GM12878 (cell line): ENCODE results near the gene RALGDS. TPM values are rescaled to one million over a fixed set of nuclear protein-coding genes. Genes with fewer than 3 reads are reported as not detected.

ENCODE experiments used
- BCLAF1 ChIP-seq: fragments of 450-650 bp; IDR thresholded peaks from 2 replicates; pipeline ENCODE4 v1.6.1; 2017; ENCODE audit warnings: antibody characterized with exemption, mild to moderate bottlenecking, moderate library complexity
- CEBPZ ChIP-seq: fragments of 150-350 bp; IDR thresholded peaks from 2 replicates; pipeline ENCODE4 v1.6.1; 2016; ENCODE audit warnings: low read depth, low read length
- CHD1 ChIP-seq: IDR thresholded peaks from 2 replicates; pipeline ENCODE4 v1.6.1; 2012; ENCODE audit warnings: low read depth, low read length, improper control_type of control experiment
- CHD2 ChIP-seq: IDR thresholded peaks from 2 replicates; pipeline ENCODE4 v1.6.1; 2011; ENCODE audit warnings: low read depth, low read length, improper control_type of control experiment, borderline replicate concordance
- E2F4 ChIP-seq: IDR thresholded peaks from 2 replicates; pipeline ENCODE4 v1.6.1; 2012; ENCODE audit warnings: low read depth, low read length, improper control_type of control experiment
- E2F8 ChIP-seq: fragments of 450-650 bp; IDR thresholded peaks from 2 replicates; pipeline ENCODE4 v1.6.1; 2018; ENCODE audit warnings: mild to moderate bottlenecking, low read depth, moderate library complexity; ENCODE audit not compliant: partially characterized antibody
- JUND ChIP-seq: IDR thresholded peaks from 2 replicates; pipeline ENCODE4 v1.6.1; 2012; ENCODE audit warnings: low read depth, mild to moderate bottlenecking, low read length, improper control_type of control experiment, moderate library complexity
- MXI1 ChIP-seq: fragments of 150-350 bp; IDR thresholded peaks from 2 replicates; pipeline ENCODE4 v1.6.1; 2011; ENCODE audit warnings: low read depth, mild to moderate bottlenecking, inconsistent platforms, low read length, improper control_type of control experiment
- NFXL1 ChIP-seq: fragments of 450-650 bp; IDR thresholded peaks from 2 replicates; pipeline ENCODE4 v1.6.1; 2017; ENCODE audit warnings: antibody characterized with exemption, mild to moderate bottlenecking, borderline replicate concordance
- NR2C1 ChIP-seq: fragments of 450-650 bp; IDR thresholded peaks from 2 replicates; pipeline ENCODE4 v1.6.1; 2017; ENCODE audit warnings: antibody characterized with exemption, mild to moderate bottlenecking, moderate library complexity
- NR2C2 ChIP-seq: IDR thresholded peaks from 2 replicates; pipeline ENCODE4 v1.6.1; 2011; ENCODE audit warnings: borderline replicate concordance, low read depth; ENCODE audit not compliant: control insufficient read depth, insufficient read length
- PAX8 ChIP-seq: fragments of 450-650 bp; IDR thresholded peaks from 2 replicates; pipeline ENCODE4 v1.6.1; 2017; ENCODE audit warnings: mild to moderate bottlenecking, moderate library complexity
- POLR2AphosphoS5 ChIP-seq: IDR thresholded peaks from 2 replicates; pipeline ENCODE4 v1.6.1; 2011; ENCODE audit warnings: mild to moderate bottlenecking, low read length, inconsistent platforms
- SIN3A ChIP-seq: IDR thresholded peaks from 2 replicates; pipeline ENCODE4 v1.6.1; 2012; ENCODE audit warnings: low read depth, low read length, improper control_type of control experiment
- SMAD1 ChIP-seq: fragments of 450-650 bp; IDR thresholded peaks from 2 replicates; pipeline ENCODE4 v1.6.1; 2018; ENCODE audit warnings: mild to moderate bottlenecking, low read depth; ENCODE audit not compliant: partially characterized antibody
- SMAD5 ChIP-seq: IDR thresholded peaks from 2 replicates; pipeline ENCODE4 v1.6.1; 2016; ENCODE audit warnings: antibody characterized with exemption, low read depth
- SREBF1 ChIP-seq: IDR thresholded peaks from 2 replicates; pipeline ENCODE4 v1.6.1; 2012; ENCODE audit warnings: mild to moderate bottlenecking, low read length
- SUZ12 ChIP-seq: fragments of 200-600 bp; sonication (generic); IDR thresholded peaks from one replicate; pipeline ENCODE4 v1.6.1; 2018; ENCODE audit warnings: antibody characterized with exemption, mild to moderate bottlenecking; ENCODE audit not compliant: unreplicated experiment
- TARDBP ChIP-seq: IDR thresholded peaks from 2 replicates; pipeline ENCODE4 v1.6.1; 2016; ENCODE audit warnings: borderline replicate concordance
- YY1 ChIP-seq: IDR thresholded peaks from 2 replicates; pipeline ENCODE4 v1.6.1; 2011; ENCODE audit warnings: low read depth, mild to moderate bottlenecking, low read length
- ZNF217 ChIP-seq: fragments of 450-650 bp; IDR thresholded peaks from 2 replicates; pipeline ENCODE4 v1.6.1; 2017; ENCODE audit warnings: antibody characterized with exemption, mild to moderate bottlenecking
- polyA plus RNA-seq, 11 experiments: library from polyadenylated mRNA; depleted of rRNA in 4 of 11; unstranded in 6 of 11; stranded (reverse) in 5 of 11; fragments of >200 nt; fragmentation: Nextera tagmentation in 4 of 11; fragmentation: Illumina TruSeq in 1 of 11; extraction: Ambion mirVana in 4 of 11; extraction: Trizol in 1 of 11; gene quantifications; 1 replicate in 1 of 11; 2 replicates in 10 of 11; pipeline versions ENCODE4 v1.2.1 to v1.2.3, GENCODE V29; 2011 to 2016; ENCODE audit warnings: inconsistent platforms in 2 of 11, missing spikeins in 2 of 11, low read depth in 1 of 11
- total RNA-seq, 4 experiments: library from RNA; depleted of rRNA in 3 of 4; stranded (reverse); fragments of >200 nt in 3 of 4; fragmentation: Illumina TruSeq in 1 of 4; extraction: Trizol in 1 of 4; gene quantifications; 2 replicates each; pipeline versions ENCODE4 v1.2.1 to v1.2.3, GENCODE V29; 2013 to 2021

RALGDS gene
- total and polyA plus RNA-seq, 10 of the 15 experiments (the other 5 are each of a cell fraction or from before 2014, with no cell fraction given): 1.3 to 48.6 (median 21.2) TPM

- TF ChIP-seq MXI1: peak; percentile 55; the same call in 1 of the 2 replicates
- TF ChIP-seq NFXL1: no peak
- TF ChIP-seq NR2C1: no peak
- TF ChIP-seq SMAD1: peak; percentile 29
- TF ChIP-seq E2F8: no peak
- TF ChIP-seq SMAD5: no peak
- no peak for TF ChIP-seq CHD1
- no peak for TF ChIP-seq YY1
- TF ChIP-seq SIN3A: no peak
- TF ChIP-seq E2F4: no peak
- TF ChIP-seq POLR2AphosphoS5: peak; percentile 46; the same call in 1 of the 2 replicates
- no peak for TF ChIP-seq PAX8
- TF ChIP-seq TARDBP: no peak
- no peak for TF ChIP-seq NR2C2
- no peak for TF ChIP-seq SREBF1
- no peak for TF ChIP-seq BCLAF1
- no peak for TF ChIP-seq CEBPZ
- TF ChIP-seq JUND: no peak
- no peak for TF ChIP-seq CHD2
- no peak for TF ChIP-seq ZNF217
- no peak for TF ChIP-seq SUZ12
Measured at GRCh38 chr9:133141833-133142595, 21.0 kb upstream of the RALGDS start (continued).
